Right kidney (tissue), 9 donors: ENCODE data around the gene POLE2.
"Not testable (repeated sequence)": the region's sequence is repeated elsewhere in the genome, so short reads cannot be mapped to it uniquely, and the experiment has no call there.

ENCODE experiments used
- DNase-seq: peaks from one replicate; pipeline ENCODE4 v3.0.0-alpha.2; 2016
- long read RNA-seq, 8 donors: transcript quantifications; one replicate each; lab custom pipeline, GENCODE V29; 2026

Gene POLE2
- long read RNA-seq, donor 1, partial matches to known transcripts: 0 of 2 reads
- long read RNA-seq, donor 1, other reads (novel, unspliced or antisense): 0 of 2 reads
- long read RNA-seq, donor 2: 0 reads
- long read RNA-seq, donor 3: 0 reads
- long read RNA-seq, donor 4, partial matches to known transcripts: 8 of 9 reads
- long read RNA-seq, donor 4, other reads (novel, unspliced or antisense): 0 of 9 reads
- long read RNA-seq, donor 5, partial matches to known transcripts: 0 of 2 reads
- long read RNA-seq, donor 5, other reads (novel, unspliced or antisense): 0 of 2 reads
- long read RNA-seq, donor 6: 0 reads
- long read RNA-seq, donor 7: 0 reads
- long read RNA-seq, donor 8: 0 reads

DNA sequence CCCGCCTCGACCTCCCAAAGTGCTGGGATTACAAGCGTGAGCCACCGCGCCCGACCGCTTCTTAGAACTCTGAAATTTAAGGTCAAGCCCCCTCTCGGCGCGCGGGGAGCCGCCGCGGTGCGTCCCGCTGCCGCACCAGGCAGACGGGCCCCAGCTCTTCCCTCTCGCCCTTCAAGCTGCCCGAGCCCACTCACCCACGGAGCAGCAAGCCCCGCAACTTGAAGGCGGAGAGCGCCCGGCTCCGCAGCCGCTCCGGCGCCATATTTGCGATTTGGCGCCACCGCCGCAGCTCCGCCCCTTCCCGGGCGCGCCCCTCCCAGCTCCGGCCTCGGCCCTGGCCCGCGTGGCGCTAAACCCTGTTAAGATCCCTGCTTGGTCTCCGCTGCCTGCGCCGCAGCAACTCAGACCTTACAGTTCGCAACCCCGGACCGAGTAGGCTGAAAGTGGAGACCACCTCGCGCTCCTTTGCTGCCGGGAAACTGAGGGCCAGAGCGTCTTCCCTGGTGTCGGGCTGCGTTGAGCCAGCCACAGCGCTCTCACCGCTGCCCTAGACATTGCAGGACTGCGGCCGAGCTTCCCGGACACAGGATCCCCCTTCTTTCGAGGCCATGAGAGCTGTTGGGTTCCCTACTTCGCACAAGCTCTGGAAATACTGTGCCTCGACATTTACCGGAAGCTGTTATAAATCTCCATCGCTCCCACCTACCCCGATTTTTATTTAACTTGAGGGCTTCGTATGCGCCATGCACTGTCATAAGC is at the start of gene POLE2:
POLE2 (minus strand) TSS at position 273 of the 759 bp plus-strand sequence; CDS start at position 262, 11 bp downstream.
- peak; percentile 98 for DNase-seq

- not testable (repeated sequence) for DNase-seq
Measured at GRCh38 chr14:49735669-49736068, 47.7 kb upstream of the POLE2 start.

GRCh38 chr14:49733836-49734235 is 45.8 kb upstream of the POLE2 start:
- DNase-seq: no peak

- no peak for DNase-seq
Measured at GRCh38 chr14:49732896-49733295, 44.9 kb upstream of the POLE2 start.

DNA sequence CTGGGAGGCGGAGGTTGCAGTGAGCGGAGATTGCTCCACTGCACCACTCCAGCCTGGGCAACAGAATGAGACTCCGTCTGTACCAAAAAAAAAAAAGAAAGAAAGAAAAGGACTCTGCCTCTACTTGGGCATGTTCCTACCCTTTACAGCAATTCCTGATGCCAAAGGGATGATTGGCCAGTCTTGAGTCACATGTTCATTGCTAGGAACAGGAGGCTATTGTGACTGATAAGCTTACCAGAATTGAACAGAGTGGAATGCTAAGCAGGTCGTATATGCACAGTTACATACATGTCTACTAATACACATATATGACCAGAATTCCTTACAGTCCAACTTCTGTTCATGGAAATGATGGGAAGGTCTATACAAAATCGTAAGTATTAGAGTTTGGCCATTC is 39.2 kb upstream of the POLE2 start:
- DNase-seq: no peak

DNA sequence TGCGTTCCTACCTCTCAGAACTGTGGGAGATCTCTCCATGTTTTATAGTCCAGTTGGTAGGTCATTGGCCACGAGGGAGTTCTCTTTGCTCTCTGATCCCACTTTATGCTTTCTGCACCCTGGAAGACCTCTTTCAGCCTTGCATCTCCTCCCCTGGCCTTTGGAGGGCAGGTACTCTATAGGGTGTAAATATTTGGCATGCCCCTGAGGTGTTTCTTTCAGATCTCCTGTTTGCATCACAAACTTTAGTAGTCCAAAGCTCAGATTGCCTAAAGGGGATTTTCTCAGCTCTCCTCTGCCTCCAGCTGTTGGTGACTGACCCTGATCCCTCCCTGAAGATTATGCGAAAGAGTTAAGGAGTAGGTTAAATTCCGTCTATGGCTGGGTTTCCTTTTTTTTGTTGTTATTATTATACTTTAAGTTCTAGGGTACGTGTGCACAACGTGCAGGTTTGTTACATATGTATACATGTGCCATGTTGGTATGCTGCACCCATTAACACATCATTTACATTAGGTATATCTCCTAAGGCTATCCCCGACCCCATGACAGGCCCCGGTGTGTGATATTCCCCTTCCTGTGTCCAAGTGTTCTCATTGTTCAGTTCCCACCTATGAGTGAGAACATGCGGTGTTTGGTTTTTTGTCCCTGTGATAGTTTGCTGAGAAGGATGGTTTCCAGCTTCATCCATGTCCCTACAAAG is 33.9 kb upstream of the POLE2 start:
- DNase-seq: not testable (repeated sequence)

GRCh38 chr14:49720744-49721143 is 32.7 kb upstream of the POLE2 start:
- DNase-seq: no peak

- DNase-seq: not testable (repeated sequence)
Measured at GRCh38 chr14:49710993-49711392, 23.0 kb upstream of the POLE2 start.

DNA sequence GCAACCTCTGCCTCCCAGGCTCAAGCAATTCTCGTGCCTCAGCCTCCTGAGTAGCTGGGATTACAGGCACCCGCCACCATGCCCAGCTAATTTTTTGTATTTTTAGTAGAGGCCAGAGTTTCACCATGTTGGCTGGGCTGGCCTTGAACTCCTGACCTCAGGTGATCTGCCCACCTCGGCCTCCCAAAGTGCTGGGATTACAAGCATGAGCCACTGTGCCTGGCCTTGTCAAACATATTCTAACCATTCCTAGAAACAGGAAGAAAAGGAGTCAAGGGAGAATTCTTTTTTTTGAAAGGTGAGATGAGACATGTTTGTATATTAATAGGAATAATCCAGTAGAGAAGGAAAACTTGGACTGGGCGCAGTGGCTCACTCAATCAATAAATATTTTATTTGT is 16.5 kb upstream of the POLE2 start:
- DNase-seq: not testable (repeated sequence)

DNA sequence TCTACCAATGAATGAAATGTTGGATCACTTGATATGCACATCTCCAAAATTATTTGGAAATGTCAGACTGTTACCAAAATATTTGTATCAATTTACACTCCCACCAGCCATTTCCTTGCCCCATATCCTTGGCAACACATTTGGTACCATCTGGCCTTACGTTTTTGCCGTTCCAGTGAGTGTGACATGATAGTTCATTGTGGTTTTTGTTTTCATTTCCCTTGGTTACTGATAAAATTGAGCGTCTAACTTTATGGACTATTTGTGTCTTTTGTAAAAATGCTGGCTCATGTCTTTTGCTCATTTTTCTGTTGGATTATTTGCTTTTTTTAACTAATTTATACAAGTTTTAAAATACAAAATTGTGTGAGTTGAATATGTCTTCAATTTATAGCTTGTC is 16.0 kb upstream of the POLE2 start:
- DNase-seq: no peak

DNA sequence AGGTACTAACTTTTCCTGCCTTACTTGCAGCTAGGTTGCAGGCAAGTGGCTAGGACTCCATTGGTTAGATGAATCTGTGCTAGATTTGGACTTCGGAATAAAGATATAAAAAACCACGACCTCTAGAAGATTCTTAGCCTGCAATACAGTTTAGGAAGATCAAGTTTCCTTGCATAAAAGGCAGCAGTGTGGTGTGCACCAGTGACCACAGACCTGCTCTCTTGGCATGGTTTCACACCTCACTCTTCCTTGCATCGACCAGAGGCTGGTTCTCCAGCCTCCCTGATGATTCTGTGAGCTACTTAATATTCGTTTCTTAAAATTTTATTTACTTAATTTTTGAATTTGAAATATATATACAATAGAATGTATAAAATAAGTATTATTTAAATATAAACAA is 14.7 kb upstream of the POLE2 start:
- no peak for DNase-seq

DNA sequence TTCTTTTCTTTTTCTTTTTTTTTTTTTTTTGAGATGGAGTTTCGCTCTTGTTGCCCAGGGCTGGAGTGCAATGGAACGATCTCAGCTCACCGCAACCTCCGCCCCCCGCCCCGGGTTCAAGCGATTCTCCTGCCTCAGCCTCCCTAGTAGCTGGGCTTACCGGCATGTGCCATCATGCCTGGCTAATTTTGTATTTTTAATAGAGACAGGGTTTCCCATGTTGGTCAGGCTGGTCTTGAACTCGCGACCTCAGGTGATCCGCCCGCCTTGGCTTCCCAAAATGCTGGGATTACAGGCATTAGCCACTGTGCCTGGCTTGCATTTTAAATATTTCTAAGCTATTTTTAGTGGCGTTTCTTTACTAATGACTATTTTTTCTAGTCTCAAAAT is 5.7 kb upstream of the POLE2 start:
- DNase-seq: not testable (repeated sequence)

- DNase-seq: peak; percentile 94
Measured at GRCh38 chr14:49692811-49693734, 5.1 kb upstream of the POLE2 start, which contains the start of gene KLHDC1. Gene KLHDC1, plus strand, starts transcription at chr14:49693120. Its CDS starts 75 bp downstream, at chr14:49693195.

GRCh38 chr14:49692193-49692757 is 4.3 kb upstream of the POLE2 start:
- peak; percentile 28 for DNase-seq

DNA sequence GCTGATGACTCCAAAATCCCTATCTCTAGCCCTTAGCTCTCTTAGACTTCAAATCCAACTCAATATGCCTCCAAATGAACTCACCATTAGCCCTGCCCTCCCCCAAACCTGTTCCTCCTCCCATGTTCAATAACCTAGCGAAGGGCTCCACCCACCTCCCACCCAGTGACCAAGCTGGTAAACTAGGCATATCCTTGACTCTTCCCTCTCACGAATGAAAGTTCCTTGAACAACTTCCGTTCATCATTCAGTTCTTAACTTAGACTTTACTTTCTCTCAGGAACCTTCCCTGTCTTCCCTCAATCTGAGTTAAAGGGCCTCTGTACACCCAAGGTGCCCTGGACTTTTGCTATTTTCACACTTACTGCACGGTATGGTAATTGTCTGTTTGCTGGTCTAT is 3.0 kb upstream of the POLE2 start:
- DNase-seq: no peak

- peak; percentile 16 for DNase-seq
Measured at GRCh38 chr14:49688701-49689030, 652 bp upstream of the POLE2 start.

- DNase-seq: no peak
Measured at GRCh38 chr14:49686425-49686824, 1.6 kb downstream of the POLE2 start.

GRCh38 chr14:49679271-49679670 is 8.7 kb downstream of the POLE2 start:
- DNase-seq: no peak

GRCh38 chr14:49677643-49678042 is 10.4 kb downstream of the POLE2 start:
- DNase-seq: no peak

- DNase-seq: no peak
Measured at GRCh38 chr14:49673586-49673985, 14.4 kb downstream of the POLE2 start.

DNA sequence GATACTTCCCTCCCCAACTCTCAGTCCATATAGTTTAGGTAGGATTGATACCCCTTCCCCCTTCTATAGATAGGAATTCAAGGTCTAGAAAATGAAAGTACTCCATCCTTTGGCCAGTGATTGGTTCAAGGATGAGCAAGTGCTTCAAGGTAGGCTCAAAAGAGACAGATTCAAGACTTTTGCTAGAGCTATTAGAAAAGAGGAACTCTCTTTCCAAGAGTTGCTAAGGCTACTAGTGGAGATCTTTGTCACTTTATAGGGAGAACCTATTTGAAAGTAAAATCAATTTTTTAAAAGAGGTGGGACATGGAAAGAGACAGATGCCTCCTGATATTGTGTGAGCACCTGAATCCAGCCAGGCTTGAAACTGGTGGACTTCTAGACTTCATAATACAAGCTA is 17.5 kb downstream of the POLE2 start:
- no peak for DNase-seq
